HG03378 (cell line): ENCODE data around the gene EPAS1.

ENCODE experiments used
- ATAC-seq: cut with Tn5 transposase; IDR thresholded peaks from one replicate; pipeline ENCODE4 v1.9.1; 2021; ENCODE audit warnings: mild to moderate bottlenecking, moderate library complexity; ENCODE audit not compliant: unreplicated experiment

Gene EPAS1

GRCh38 chr2:46319711-46320110 is 22.5 kb downstream of the EPAS1 start:
- ATAC-seq: no peak

GRCh38 chr2:46320141-46320567 is 22.9 kb downstream of the EPAS1 start:
- ATAC-seq: no peak

- ATAC-seq: no peak
These were observed 26.5 kb downstream of the EPAS1 start for GRCh38 chr2:46323730-46324129.

- no peak for ATAC-seq
These were observed 28.1 kb downstream of the EPAS1 start for GRCh38 chr2:46325182-46325928.

- ATAC-seq: no peak
These were observed 29.2 kb downstream of the EPAS1 start for GRCh38 chr2:46326231-46326980.

- no peak for ATAC-seq
These were observed 30.4 kb downstream of the EPAS1 start for GRCh38 chr2:46327627-46328026.

GRCh38 chr2:46328291-46328690 is 31.1 kb downstream of the EPAS1 start:
- ATAC-seq: no peak

- ATAC-seq: no peak
These were observed 31.6 kb downstream of the EPAS1 start for GRCh38 chr2:46328829-46329228.

GRCh38 chr2:46329340-46329739 is 32.1 kb downstream of the EPAS1 start:
- ATAC-seq: no peak

GRCh38 chr2:46329803-46330775 is 32.9 kb downstream of the EPAS1 start:
- ATAC-seq: no peak

GRCh38 chr2:46331109-46331766 is 34.0 kb downstream of the EPAS1 start:
- no peak for ATAC-seq

GRCh38 chr2:46332686-46333281 is 35.6 kb downstream of the EPAS1 start:
- no peak for ATAC-seq

GRCh38 chr2:46333912-46334311 is 36.7 kb downstream of the EPAS1 start:
- ATAC-seq: no peak

GRCh38 chr2:46334389-46335271 is 37.4 kb downstream of the EPAS1 start:
- no peak for ATAC-seq

- no peak for ATAC-seq
These were observed 38.4 kb downstream of the EPAS1 start for GRCh38 chr2:46335391-46336282.

GRCh38 chr2:46336283-46336959 is 39.2 kb downstream of the EPAS1 start:
- no peak for ATAC-seq

- no peak for ATAC-seq
These were observed 40.2 kb downstream of the EPAS1 start for GRCh38 chr2:46337208-46337994.
